GM12878 (cell line): ENCODE data around the gene CARM1. TPM values are rescaled to one million over a fixed set of nuclear protein-coding genes. Genes with fewer than 3 reads are reported as not detected.

Experiments
- ATAC-seq: fragments of 200-7000 bp; cut with Tn5 transposase; 3 replicates; pipeline ENCODE4 v1.9.1; 2020; ENCODE audit warnings: mild to moderate bottlenecking, moderate library complexity
- BruUV-seq: library from RNA; stranded (reverse); fragments of 400-500 nt; replicated peaks from 2 replicates; lab custom pipeline; 2021; lab: Mats Ljungman, UMichigan
- CTCF ChIA-PET: fragments of 300-600 bp; sonication (Branson Sonifier 250); formaldehyde crosslinking; extraction: SDS; loops from one replicate; lab custom pipeline; 2021; ENCODE audit warnings: inconsistent platforms; lab: Yijun Ruan, JAX
- POLR2A ChIA-PET: fragments of 350-600 bp; formaldehyde crosslinking; extraction: SDS; loops from one replicate; lab custom pipeline; 2021; ENCODE audit warnings: inconsistent platforms; lab: Charles Lee
- RAD21 ChIA-PET: fragments of 300-600 bp; sonication (Branson Sonifier 250); formaldehyde crosslinking; loops from one replicate; lab custom pipeline; 2023; ENCODE audit warnings: antibody characterized with exemption; ENCODE audit not compliant: unreplicated experiment; lab: Charles Lee
- SMC1A ChIA-PET: fragments of 300-600 bp; sonication (Branson Sonifier 250); formaldehyde crosslinking; loops from one replicate; lab custom pipeline; 2023; ENCODE audit not compliant: unreplicated experiment, uncharacterized antibody; lab: Charles Lee
- DNase-seq: peaks from one replicate; pipeline ENCODE4 v3.0.0-alpha.2; 2011; ENCODE audit warnings: low read depth, low spot score
- FAIRE-seq: peaks from 3 replicates; lab custom pipeline; 2011; peaks lifted over from hg19 to GRCh38; lab: Jason Lieb, UNC
- H2AFZ ChIP-seq: 2 replicates; pipeline ENCODE4 v1.6.0; 2011; ENCODE audit warnings: low read depth, low read length, control low read depth; ENCODE audit not compliant: control insufficient read depth
- H3K27ac ChIP-seq: 2 replicates; pipeline ENCODE4 v1.5.1; 2011; ENCODE audit warnings: control low read depth; ENCODE audit not compliant: control insufficient read depth, insufficient read depth
- H3K27me3 ChIP-seq, 2 experiments: replicated peaks in 1 of 2; 2 replicates each; pipeline versions ENCODE4 v1.6.0 to v1.6.1; 2011; ENCODE audit warnings: low read length in 1 of 2; ENCODE audit not compliant: control insufficient read depth in 2 of 2, insufficient read depth in 2 of 2
- H3K36me3 ChIP-seq, 2 experiments: 2 replicates each; pipeline ENCODE4 v1.5.1; 2011; ENCODE audit warnings: low read length in 1 of 2; ENCODE audit not compliant: control insufficient read depth in 2 of 2, insufficient read depth in 2 of 2
- H3K4me1 ChIP-seq: 2 replicates; pipeline ENCODE4 v1.6.1; 2011; ENCODE audit warnings: mild to moderate bottlenecking, low read length, moderate library complexity, mixed read lengths; ENCODE audit not compliant: control insufficient read depth, insufficient read depth
- H3K4me2 ChIP-seq: 2 replicates; pipeline ENCODE4 v1.6.0; 2011; ENCODE audit warnings: control low read depth; ENCODE audit not compliant: control insufficient read depth, insufficient read depth
- H3K4me3 ChIP-seq: fragments of 200-600 bp; sonication (generic); 2 replicates; pipeline ENCODE4 v1.5.1; 2016
- H3K79me2 ChIP-seq: 2 replicates; pipeline ENCODE4 v1.6.0; 2011; ENCODE audit warnings: low read length; ENCODE audit not compliant: control insufficient read depth, insufficient read depth
- H3K9ac ChIP-seq: 2 replicates; pipeline ENCODE4 v1.8.0; 2011; ENCODE audit warnings: low read length, control low read depth, mixed read lengths; ENCODE audit not compliant: control insufficient read depth, insufficient read depth
- H3K9me3 ChIP-seq: replicated peaks from 3 replicates; pipeline ENCODE4 v1.5.1; 2011; ENCODE audit warnings: mild to moderate bottlenecking, low read length; ENCODE audit not compliant: control insufficient read depth, insufficient read depth
- H4K20me1 ChIP-seq: 2 replicates; pipeline ENCODE4 v1.6.0; 2011; ENCODE audit not compliant: control insufficient read depth, insufficient read depth
- ASH2L ChIP-seq: fragments of 300-600, 200-600 bp; sonication (generic); IDR thresholded peaks from 2 replicates; pipeline ENCODE4 v1.6.1; 2017; ENCODE audit warnings: low read depth, mild to moderate bottlenecking, borderline replicate concordance
- EGR1 ChIP-seq, 2 experiments: IDR thresholded peaks; 1 replicate in 1 of 2; 2 replicates in 1 of 2; pipeline ENCODE4 v1.6.1; 2011 to 2012; ENCODE audit warnings: low read depth in 2 of 2, low read length in 2 of 2, borderline replicate concordance in 1 of 2, mild to moderate bottlenecking in 1 of 2, moderate library complexity in 1 of 2
- GATAD2B ChIP-seq: fragments of 450-650 bp; conservative IDR thresholded peaks from 2 replicates; pipeline ENCODE4 v1.6.1; 2017; ENCODE audit warnings: low read depth, mild to moderate bottlenecking, moderate library complexity
- IKZF2 ChIP-seq, 2 experiments: fragments of 450-650 bp; IDR thresholded peaks; 2 replicates each; pipeline ENCODE4 v1.6.1; 2017; ENCODE audit warnings: mild to moderate bottlenecking in 2 of 2, moderate library complexity in 2 of 2
- IRF5 ChIP-seq: fragments of 450-650 bp; IDR thresholded peaks from 2 replicates; pipeline ENCODE4 v1.6.1; 2017; ENCODE audit warnings: borderline replicate concordance
- MAX ChIP-seq: IDR thresholded peaks from 2 replicates; pipeline ENCODE4 v1.6.1; 2012; ENCODE audit warnings: low read depth, low read length, improper control_type of control experiment
- NR2C1 ChIP-seq: fragments of 450-650 bp; IDR thresholded peaks from 2 replicates; pipeline ENCODE4 v1.6.1; 2017; ENCODE audit warnings: antibody characterized with exemption, mild to moderate bottlenecking, moderate library complexity
- PML ChIP-seq: IDR thresholded peaks from 2 replicates; pipeline ENCODE4 v1.6.1; 2012; ENCODE audit warnings: low read length, inconsistent platforms
- POLR2AphosphoS5 ChIP-seq: IDR thresholded peaks from 2 replicates; pipeline ENCODE4 v1.6.1; 2011; ENCODE audit warnings: mild to moderate bottlenecking, low read length, inconsistent platforms
- RBBP5 ChIP-seq: fragments of 200-600 bp; sonication (generic); conservative IDR thresholded peaks from 2 replicates; pipeline ENCODE4 v1.6.1; 2016
- SMC3 ChIP-seq: IDR thresholded peaks from 2 replicates; pipeline ENCODE4 v1.6.1; 2011; ENCODE audit warnings: low read length, improper control_type of control experiment, borderline replicate concordance
- USF1 ChIP-seq: IDR thresholded peaks from 2 replicates; pipeline ENCODE4 v1.6.1; 2011; ENCODE audit warnings: borderline replicate concordance, low read depth, mild to moderate bottlenecking, moderate library complexity, mixed read lengths, low read length; ENCODE audit not compliant: insufficient read depth; ENCODE audit errors: extremely low read length
- ZSCAN29 ChIP-seq: fragments of 450-650 bp; IDR thresholded peaks from 2 replicates; pipeline ENCODE4 v1.6.1; 2017; ENCODE audit warnings: mild to moderate bottlenecking, moderate library complexity
- WGBS: methylation state at CpG from one replicate; pipeline ENCODE4 v1.1.6; 2016; ENCODE audit warnings: low lambda C conversion rate; ENCODE audit not compliant: insufficient replicate concordance, insufficient coverage; ENCODE audit errors: missing lambda C conversion rate; 5-methylcytosine and 5-hydroxymethylcytosine counted together
- in situ Hi-C: fragments of 300-500 bp; cut with MboI; formaldehyde crosslinking; loops from 9 replicates; pipeline ENCODE4 v1.14.3; 2018; ENCODE audit warnings: mixed read lengths
- intact Hi-C: fragments of 100-400 bp; cut with micrococcal nuclease; formaldehyde crosslinking; loops from one replicate; pipeline ENCODE4 v1.14.2; 2022; ENCODE audit not compliant: unreplicated experiment
- polyA plus RNA-seq, 11 experiments: library from polyadenylated mRNA; depleted of rRNA in 4 of 11; unstranded in 6 of 11; stranded (reverse) in 5 of 11; fragments of >200 nt; fragmentation: Nextera tagmentation in 4 of 11; fragmentation: Illumina TruSeq in 1 of 11; extraction: Ambion mirVana in 4 of 11; extraction: Trizol in 1 of 11; gene quantifications; 1 replicate in 1 of 11; 2 replicates in 10 of 11; pipeline versions ENCODE4 v1.2.1 to v1.2.3, GENCODE V29; 2011 to 2016; ENCODE audit warnings: inconsistent platforms in 2 of 11, missing spikeins in 2 of 11, low read depth in 1 of 11
- total RNA-seq, 4 experiments: library from RNA; depleted of rRNA in 3 of 4; stranded (reverse); fragments of >200 nt in 3 of 4; fragmentation: Illumina TruSeq in 1 of 4; extraction: Trizol in 1 of 4; gene quantifications; 2 replicates each; pipeline versions ENCODE4 v1.2.1 to v1.2.3, GENCODE V29; 2013 to 2021
- TF ChIP-seq, protein P1 (sequence below): fragments of 450-650 bp; IDR thresholded peaks from 2 replicates; pipeline ENCODE4 v1.6.1; 2016; ENCODE audit warnings: mild to moderate bottlenecking

Gene CARM1
- total and polyA plus RNA-seq, 10 of the 15 experiments (the other 5 are each of a cell fraction or from before 2014, with no cell fraction given) = 0.45 to 116 (median 39.7) TPM

DNA sequence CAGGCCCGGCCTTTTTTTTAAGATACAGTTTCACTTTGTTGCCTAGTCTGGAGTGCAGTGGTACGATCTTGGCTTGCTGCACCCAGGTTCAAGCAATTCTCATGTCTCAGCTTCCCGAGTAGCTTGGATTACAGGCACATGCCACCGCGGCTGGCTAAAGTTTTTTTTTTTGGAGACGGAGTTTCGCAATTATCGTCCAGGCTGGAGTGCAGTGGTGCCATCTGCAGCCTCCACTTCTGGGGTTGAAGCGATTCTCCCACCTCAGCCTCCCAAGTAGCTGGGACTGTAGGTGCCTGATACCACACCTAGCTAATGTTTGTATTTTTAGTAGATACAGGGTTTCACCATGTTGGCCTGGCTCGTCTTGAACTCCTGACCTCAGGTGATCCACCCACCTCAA, 4.9 kb upstream of the CARM1 start (continued):
- TF ChIP-seq USF1 (no peak), EGR1 (IDR thresholded peaks at IDR 0.05; ENCODE audit: borderline replicate concordance in 1 of 2, low read depth in 2 of 2, low read length in 2 of 2) (no peak)

- ChIA-PET CTCF (interaction anchor here (0.7 to 7.5 kb wide), 7 partner anchors 9 to 344 kb away, joined by 3 to 211 read pairs (median 6); partner anchors contain the start of gene DNM2), RAD21 (interaction anchor here (1.3 to 5.8 kb wide), 2 partner anchors 10 to 151 kb away, joined by 6 to 102 read pairs; partner anchors contain the start of gene DNM2), POLR2A (interaction anchor here (0.6 to 2.3 kb wide), 7 partner anchors 18 to 1117 kb away, joined by 3 to 17 read pairs (median 5); partner anchors contain the start of genes DNM2 and TMED1), SMC1A (interaction anchor here (0.9 to 6.9 kb wide), 5 partner anchors 9 to 150 kb away, joined by 3 to 102 read pairs (median 4); partner anchors contain the start of genes DNM2 and TMED1)
- in situ Hi-C loops (no loop called here), intact Hi-C loops (no loop called here)
- no TSS peak for BruUV-seq
- Histone ChIP-seq H3K4me3 (peak overlapping the region; percentile 43; the same call in 1 of the 2 replicates), H3K36me3 (no peaks in the 10 kb centered on the region), H3K9ac (no peak overlapping the region), H3K4me1 (peaks cover 17% of the 10 kb centered on the region), H4K20me1 (no peaks in the 10 kb centered on the region), H2AFZ (no peak overlapping the region), H3K9me3 (no peaks in the 10 kb centered on the region), H3K79me2 (peaks cover 22% of the 10 kb centered on the region), H3K27me3 (no peaks in the 10 kb centered on the region), H3K27ac (peak overlapping the region; percentile 85; the same call in 1 of the 2 replicates), H3K4me2 (peak overlapping the region; percentile 81)
- ATAC-seq = no peak
- WGBS = 80% methylated on average over 10 of the region's 10 CpGs
- DNase-seq = no peak
- FAIRE-seq = no peak
- no peak for TF ChIP-seq RBBP5
- TF ChIP-seq EGR1 (IDR thresholded peaks at IDR 0.05; ENCODE audit: borderline replicate concordance in 1 of 2, low read depth in 2 of 2, low read length in 2 of 2) = no peak
- TF ChIP-seq MAX = no peak
- TF ChIP-seq IKZF2 (IDR thresholded peaks at IDR 0.05) = no peak
- no peak for TF ChIP-seq ASH2L
- no peak for TF ChIP-seq IRF5
- TF ChIP-seq POLR2AphosphoS5 = no peak
- TF ChIP-seq NR2C1 = no peak
- no peak for TF ChIP-seq GATAD2B
- no peak for TF ChIP-seq ZSCAN29
- no peak for TF ChIP-seq SMC3
- no peak for TF ChIP-seq PML
- TF ChIP-seq, protein P1, sequence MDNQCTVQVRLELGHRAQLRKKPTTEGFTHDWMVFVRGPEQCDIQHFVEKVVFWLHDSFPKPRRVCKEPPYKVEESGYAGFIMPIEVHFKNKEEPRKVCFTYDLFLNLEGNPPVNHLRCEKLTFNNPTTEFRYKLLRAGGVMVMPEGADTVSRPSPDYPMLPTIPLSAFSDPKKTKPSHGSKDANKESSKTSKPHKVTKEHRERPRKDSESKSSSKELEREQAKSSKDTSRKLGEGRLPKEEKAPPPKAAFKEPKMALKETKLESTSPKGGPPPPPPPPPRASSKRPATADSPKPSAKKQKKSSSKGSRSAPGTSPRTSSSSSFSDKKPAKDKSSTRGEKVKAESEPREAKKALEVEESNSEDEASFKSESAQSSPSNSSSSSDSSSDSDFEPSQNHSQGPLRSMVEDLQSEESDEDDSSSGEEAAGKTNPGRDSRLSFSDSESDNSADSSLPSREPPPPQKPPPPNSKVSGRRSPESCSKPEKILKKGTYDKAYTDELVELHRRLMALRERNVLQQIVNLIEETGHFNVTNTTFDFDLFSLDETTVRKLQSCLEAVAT = no peak
Measured at GRCh38 chr19:10868872-10869547, 2.3 kb upstream of the CARM1 start.
